Measurements from ENCODE around the gene PEMT. TPM values are rescaled to one million over a fixed set of nuclear protein-coding genes. Genes with fewer than 3 reads are reported as not detected.

PEMT gene
- total RNA-seq, 1 experiment from 2014 or later: 35.4 TPM

DNA sequence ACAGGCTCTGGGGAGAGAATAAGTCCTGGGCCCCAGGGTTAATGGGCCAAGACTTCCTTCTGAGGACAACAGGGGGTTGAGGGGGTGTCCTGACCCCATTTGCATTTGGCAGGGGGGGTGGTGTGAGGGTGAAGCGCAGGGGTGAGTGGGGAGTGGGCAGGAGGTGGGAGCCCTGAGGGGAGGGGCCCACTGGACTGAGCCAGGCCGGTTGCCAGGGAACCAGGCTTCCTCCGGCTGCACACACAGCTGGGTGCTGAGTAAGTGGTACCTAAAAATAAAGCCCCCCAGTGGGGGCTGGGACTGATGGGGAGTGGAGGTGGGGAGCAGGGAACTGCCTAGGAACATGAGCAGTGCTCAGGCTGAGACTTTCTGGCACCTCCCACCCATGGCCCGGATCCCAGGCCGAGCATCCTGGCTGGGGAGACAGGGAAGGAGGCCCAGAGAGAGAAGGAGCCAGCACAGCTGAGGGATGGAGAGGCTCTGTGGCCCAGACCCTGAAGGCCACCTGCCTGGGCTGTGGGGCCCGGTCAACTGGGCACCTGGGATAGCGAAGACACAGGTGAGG lies 87.9 kb downstream of the PEMT start:
- no peak for DNase-seq (ENCODE audit: low read depth)

DNA sequence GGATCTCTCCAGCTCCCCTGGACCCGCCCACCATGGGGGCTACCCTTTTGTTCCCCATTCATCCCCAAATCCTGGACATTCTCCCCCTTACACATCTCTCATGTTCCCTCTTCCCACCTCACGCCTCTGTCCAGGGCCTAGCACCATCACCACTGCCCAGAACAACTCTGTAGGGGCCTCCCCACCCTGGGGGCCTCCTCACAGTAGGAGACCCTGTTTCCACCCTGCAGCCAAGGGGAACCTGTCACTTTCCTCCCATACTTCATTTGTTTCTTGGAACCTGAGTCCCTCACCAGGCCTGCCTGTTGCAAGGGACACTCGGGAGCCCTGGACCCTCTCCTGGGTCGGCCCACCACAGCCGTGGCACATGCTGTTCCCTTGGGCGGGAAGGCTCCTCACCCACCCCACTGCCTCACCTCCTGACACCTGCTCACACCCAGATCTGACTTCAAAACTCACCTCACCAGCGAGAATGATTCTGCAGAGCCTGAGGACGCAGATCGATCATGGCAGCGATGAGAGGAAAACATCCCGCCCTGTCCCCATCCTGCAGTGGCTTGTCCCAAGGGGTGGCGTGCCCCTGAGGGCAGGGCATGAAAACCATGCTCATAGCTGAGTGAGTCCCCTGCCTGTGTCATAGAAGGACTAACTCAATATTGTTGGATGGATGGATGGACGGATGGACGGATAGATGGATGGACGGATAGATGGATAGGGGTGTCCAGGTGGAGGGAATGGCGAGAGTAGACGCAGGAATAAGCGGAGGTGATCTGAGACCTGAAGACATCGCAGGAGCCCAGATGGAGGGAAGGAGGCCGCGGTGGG lies 88.6 kb downstream of the PEMT start:
- no peak for DNase-seq (ENCODE audit: low read depth)

DNA sequence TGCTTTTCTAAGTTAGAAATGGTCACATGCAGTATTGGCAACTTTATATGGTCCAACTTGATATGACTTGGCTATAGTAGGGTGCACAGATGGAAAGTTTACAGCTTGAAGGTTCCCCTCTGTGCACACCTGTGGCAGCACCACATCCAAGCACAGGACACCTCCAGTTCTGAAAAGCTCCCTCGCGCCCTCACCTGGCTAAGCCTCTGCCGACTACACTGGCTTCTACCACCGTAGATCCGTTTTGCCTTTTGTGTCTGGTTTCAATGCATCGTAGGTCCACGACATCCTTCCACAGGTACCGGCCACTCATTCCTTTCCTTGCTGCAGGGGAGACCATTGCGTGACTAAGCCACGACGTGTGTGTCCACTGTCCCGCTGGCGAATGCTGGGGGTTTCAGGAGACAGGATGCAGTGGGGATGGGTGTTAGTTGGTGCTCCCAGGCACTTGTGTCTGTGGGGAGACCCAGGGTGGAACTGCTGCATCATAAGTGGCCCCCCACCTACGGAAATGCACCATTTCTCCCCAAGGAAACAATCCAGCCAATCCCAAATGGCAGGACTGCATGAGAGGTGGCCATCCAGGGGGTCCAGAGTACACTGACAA lies 90.4 kb downstream of the PEMT start:
- DNase-seq (ENCODE audit: low read depth): no peak

DNA sequence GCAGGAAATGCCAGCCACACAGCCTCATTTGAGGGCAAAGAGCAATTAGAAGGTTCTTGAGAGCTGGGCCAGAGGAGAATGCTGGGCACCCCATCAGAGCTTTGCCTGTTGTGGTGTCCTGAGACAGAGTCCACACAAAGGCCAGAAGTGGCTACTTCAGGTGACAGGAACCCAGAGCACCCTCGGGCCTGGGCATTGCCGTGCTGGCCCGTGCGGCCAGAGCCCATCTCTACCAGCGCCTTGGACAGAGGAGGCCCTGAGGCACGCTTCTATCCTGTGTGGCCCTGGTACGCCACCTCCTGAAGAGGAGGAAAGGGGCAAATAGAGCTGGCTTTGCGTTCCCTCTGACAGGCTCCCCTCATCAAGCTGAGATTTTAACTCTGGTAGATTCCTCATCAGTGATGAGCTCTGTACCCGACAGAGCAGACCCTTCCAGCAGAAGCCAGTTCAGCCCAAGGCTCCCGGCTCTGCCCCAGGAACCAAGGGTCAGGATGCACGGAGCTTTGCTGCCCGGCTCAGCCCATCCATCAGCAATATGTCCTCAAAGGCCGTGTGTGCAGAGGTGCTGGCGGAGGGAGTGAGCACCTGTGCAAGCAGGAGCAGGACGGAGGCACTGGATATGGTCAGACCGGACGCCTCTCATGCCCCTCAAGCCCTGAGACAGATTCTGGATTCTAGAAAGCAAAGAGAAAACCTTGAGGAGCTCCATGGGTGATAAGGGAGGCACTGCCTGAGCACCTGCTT lies 91.9 kb downstream of the PEMT start:
- DNase-seq (ENCODE audit: low read depth): no peak

DNA sequence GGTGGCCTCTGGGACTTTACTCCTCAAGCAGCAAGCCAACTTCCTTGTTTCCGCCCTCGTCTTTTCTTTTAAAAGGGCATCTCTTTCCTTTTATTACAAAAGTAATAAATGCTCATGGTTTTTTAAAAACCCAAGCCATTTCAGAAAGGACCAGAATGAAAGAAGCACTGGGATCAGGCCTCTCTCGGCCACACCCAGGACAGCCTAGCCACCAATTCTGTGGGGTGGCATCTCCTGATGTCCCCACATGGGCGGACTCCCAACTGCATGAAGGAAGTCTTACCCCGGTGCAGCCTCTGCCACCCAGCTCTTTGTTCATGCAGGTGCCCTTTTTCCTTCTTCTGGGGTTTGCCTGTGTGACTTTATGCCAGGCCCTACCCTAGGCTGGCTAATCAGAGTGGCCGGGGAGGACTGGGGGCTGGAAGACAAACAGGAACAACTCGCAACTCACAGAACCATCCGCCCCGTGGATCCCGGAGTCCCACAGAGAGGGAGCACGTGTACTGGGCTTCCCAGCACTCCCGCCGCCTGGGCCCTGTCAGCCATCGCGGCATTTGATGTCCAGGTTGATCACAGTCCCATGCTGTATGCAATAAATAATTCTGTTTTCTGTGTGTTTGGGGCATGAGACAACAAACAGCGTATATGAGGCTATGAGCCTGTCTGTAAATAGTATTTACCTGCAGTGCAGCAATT lies 92.8 kb downstream of the PEMT start:
- no peak for DNase-seq (ENCODE audit: low read depth)

DNA sequence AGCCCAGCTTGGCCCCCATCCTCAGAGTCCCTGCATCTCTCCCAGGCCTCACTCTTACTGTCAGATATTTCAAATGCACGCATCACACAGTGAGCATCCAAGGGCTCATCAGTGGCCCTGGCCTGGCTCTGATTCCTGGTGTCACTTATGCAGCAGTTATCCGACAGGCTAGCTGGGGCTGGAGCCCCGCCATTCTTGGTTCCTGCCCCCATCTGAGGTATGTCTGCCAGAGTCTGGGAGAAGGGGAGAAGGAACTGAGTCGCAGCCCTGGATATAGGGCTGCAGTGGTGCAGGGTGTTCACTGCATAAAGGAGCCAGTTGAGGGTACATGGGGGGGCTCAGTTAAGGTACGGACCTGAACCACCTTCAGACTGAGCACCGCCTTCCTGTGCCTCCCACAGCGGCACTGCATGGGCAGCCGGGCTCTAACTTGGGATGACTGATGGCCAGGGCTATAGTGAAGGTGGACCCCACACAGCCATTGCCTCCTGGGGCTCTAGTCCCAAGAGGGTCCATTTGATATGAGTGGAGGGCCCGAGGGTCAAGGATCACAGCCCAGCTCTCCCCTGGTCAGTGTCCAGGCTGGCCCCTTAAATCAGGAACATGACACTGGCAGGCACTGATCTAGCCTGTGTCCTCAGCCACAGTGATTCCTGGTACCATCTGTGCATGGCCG lies 93.5 kb downstream of the PEMT start:
- DNase-seq (ENCODE audit: low read depth): no peak

DNA sequence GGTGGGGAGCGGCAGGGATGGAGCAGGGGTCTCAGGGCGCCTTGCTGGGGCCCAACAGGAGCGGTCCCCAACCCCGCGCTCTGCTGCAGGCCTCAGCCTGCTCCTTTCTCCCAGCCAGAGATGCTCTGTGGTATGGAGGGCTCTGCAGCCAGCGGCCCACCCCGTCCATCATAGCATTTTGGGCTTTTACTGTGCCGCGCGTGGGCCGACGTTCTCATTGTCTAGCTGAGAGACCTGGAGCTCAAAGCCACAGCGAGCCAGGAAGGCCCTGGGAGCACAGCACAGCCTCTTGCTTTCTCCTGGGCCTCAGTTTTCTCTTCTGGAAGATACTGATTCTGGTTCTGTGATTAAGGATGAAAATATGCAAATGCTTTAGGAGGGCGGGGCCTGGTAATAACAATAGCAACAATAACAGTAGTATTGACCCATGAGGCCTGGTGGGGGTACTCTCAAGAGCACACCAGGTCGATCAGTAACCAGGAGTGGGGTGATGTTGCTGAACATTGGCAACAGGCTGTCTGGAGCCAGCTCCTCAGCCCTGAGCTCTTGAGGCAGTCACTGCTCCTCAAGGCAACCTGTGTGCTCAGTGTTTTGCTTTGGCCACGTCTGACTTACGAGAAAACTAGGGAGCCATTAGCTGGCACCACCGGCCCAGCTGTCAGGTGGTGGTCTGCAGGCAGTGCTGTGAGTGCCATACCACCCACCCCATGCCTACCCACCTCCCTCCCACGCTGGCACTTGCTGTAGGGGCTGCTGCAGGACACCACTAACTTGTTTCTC lies 94.3 kb downstream of the PEMT start:
- DNase-seq (ENCODE audit: low read depth): no peak

DNA sequence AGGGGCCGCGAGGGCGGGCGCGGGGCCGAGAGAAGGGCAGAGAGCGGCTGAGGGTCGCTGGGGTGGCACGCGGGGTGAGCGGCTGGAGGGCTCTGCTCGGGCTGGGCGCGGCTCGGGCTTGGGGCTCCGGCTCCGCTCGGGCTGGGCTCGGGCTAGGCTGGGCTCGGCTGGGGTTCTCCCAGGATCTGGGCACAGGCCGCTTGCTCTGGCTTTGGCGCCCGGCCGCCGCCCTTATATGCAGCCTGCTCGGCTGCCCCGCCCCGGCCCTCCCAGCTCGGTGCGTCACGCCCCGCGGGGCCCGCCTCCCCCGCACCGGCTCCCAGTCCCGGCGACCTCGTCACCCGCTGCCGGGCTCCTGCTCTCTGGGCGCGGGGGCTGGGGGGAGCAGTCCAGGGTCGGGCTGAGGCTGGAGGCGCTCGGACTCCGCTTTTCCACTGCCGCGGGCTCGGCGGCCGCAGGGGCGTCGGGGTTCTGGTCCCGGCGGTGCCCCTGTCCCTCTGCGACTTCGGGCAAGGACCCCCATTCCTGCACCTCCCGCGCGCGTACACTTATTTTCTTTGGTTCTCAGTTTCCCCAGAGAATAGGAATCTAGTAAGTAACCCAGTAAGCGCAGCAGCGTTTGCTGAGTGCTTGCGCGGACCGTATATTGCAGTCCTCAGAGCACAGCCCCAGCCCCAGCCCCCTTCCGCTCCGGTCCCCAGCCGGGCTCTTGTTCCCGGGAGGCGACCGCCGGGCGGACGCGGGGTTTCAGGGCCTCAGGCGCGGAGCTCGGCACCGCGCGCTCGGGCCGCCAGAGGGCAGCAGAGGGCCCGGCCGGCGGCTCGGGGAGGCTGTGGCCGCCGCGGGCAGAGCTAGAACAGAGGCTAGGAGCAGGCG lies 95.1 kb downstream of the PEMT start, which contains the start of gene RASD1:
TSS of gene RASD1 (minus strand) at position 207 of the 876 bp plus-strand sequence. CDS start 214 bp downstream, outside the sequence.
- DNase-seq (ENCODE audit: low read depth): peak; percentile 72

DNA sequence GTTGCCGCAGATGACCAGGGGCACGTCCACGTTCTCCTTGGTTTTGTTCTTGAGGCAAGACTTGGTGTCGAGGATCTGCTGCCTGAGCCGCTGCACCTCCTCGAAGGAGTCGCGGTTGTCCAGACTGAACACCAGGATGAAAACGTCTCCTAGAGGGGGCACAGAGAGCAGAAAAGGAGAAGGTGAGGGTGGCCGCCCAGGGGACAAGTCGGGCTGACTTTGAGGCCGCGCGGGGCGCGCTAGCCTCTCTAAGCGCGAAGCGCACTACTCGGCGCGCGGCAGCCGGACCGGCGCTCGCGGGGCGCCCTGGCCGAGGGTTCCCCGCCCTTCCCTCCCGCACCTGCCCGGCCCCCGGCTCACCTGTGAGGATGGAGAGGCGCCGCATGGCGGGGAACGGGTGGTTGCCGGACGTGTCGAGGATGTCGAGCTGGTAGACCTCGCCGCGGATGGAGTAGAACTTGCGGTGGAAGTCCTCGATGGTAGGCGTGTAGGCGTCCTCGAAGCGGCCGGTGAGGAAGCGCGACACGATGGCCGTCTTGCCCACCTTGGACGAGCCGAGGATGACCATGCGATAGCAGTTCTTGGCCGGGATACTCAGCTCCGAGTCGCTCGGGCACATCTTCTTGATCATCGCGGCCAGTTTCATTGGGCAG lies 95.8 kb downstream of the PEMT start:
- DNase-seq (ENCODE audit: low read depth): no peak

DNA sequence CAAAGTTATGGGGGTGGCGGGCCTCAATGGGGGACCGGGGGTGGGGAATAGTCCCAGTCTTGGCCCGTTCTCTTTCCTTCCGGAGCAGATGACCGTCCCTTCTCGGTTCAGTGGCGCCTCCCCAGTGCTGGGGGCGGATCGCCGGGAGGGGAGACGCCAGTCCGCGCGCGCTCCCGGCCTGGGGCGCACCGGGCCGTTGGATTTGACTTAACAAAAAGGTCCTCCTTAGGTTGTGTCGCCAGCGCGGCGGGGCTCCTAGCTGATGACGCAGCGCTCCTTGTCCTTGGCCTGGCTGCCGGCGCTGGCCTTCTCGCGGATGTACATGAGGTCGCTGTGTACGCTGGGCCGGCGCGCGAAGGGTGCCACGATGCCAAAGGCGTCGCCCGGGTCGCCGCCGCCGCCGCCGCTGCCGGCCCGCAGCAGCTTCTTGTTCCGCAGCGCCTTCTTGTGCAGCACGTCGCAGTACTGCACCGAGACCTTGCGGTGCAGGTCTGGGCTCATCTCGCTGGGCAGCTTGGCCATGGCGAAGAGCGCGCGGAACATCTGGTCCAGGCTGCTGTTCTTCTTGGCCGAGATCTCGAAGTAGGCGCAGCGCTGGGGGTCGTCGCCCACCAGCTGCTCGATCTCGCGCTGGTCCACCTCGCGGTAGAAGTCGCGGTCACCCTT lies 96.5 kb downstream of the PEMT start:
- no peak for DNase-seq (ENCODE audit: low read depth)

DNA sequence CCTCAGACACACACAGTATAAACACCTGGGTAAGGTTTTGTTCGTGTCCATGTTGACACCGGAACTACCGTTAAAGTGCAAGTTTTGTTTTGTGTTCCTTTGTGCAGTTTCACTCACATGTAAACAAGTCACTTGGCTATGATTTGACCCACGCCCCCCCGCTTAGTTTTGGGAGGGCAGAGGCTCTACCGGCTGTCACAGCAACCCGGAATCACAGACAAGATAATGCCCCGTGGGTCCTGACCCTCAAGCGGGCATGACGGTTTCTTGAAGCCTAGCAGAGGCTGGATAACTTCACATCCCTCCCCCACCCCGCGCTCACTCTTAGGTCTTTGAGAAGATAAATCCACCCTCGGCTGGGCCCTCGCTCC lies 97.0 kb downstream of the PEMT start:
- DNase-seq (ENCODE audit: low read depth): no peak

DNA sequence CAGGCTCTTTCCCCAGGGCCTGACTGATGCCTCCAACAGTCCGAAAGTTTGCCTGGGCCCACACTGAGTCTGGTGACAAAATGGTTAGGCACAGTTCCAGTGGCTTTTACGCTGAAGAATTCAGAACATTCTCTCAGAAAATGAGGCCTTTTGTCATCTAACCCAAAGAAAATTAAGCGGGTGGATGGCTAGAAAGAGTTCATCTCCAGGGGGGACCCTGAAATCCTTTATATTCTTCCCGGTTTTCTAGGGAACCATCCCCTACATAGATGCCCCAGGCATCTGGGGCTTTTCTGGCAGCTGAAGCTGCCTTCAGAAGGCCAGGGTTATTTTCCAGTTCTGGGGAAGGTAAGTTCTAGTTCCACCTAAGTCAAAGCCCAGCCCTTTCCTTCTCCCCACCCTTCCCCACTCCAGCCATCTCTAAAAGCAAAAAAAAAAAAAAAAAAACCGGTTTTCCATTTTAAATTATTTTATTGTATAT lies 97.5 kb downstream of the PEMT start:
- DNase-seq (ENCODE audit: low read depth): no peak

DNA sequence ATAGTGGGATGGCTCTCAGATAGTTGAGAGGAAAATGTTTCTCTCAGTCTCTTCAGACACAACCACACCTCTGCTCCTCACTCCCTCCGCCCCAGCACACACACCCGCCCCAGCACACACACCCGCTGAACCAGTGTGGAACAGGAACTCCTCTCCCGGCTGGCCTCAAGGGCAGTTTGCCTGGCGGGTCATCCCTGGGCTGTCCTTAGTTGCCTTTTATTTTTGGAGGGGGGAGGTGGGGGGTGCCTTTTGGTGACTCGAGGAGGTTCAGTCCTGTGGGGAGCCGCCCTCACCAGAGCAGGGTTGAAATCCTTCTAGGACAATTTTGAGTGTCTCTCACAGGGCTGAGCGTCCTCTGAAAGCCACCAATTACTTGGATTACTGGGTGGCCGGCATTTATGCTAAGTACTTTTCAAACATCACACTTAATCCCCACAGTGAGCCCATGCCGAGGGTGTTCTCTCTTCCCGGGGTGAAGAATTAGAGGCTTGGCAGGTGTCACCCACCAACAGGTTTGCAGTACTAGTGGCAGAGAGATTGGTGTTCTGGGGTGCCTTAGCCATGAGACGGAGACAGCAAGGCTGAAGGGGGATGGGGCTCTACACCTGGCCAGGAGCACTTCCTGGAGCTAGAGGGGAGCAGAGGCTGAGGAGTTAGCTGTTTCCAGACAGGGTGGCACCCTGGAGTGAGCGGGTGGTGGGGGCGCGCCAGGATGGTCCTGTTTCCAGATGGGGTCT lies 98.1 kb downstream of the PEMT start:
- no peak for DNase-seq (ENCODE audit: low read depth)

DNA sequence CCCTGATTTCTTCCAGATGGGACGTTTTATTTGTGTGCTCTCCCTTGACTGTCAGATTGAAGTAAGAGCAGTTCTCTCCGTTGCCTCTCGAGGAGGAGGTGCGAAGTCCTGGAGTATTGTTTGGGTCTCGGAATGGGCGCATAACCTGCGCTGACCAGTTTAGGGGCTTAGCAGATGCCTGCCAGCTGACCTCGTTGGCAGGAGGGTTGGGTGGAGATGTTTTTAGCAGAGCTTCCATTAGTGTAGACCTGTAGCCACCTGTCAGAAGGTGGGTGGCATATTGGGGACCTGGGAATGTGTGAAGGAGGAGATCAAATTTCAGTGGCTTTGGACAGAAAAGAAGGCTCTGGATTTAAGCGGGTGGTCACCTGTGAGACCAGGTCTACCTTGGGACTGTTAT lies 98.9 kb downstream of the PEMT start:
- no peak for DNase-seq (ENCODE audit: low read depth)

DNA sequence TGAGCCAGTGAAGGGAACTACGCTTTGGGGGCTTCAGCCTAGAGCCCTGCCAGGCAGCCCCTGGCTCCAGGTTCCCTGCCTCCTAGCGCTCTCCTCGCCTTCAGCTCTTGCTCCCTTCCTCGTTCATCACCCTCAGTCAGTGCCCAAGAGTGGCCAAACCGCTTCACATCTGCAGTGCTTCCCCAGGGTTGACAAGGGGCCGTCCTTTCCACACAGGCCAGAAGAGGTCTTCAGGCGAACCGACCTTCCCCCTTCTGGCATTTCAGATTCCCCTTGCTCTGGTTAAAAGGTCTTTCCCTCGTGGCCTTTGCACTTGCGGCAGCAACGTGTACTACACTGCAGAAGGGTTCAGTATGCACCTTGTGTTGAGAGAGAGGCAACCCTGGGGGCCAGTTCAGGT lies 99.4 kb downstream of the PEMT start:
- DNase-seq (ENCODE audit: low read depth): no peak

DNA sequence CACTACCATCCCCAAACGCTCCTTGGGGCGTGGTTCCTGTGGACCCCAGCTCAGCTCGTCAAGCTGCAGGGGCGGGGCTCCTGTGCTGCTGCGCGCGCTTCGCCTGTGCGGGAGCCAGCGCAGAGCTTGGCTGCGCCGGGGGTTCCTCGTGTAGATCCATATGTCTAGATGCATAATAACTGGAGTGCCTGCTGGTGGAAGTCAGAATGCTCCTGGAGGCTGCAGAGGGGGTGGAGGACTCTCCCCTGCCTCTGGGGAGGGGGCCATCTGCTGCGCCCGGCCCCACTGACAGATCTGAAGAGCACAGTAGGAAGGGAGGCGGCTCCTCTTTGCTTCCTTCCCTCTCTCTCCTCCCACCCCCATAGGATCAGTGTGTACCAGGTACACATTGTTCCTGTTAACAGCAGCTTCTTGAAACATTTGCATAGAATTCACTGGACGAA lies 99.9 kb downstream of the PEMT start:
- no peak for DNase-seq (ENCODE audit: low read depth)

DNA sequence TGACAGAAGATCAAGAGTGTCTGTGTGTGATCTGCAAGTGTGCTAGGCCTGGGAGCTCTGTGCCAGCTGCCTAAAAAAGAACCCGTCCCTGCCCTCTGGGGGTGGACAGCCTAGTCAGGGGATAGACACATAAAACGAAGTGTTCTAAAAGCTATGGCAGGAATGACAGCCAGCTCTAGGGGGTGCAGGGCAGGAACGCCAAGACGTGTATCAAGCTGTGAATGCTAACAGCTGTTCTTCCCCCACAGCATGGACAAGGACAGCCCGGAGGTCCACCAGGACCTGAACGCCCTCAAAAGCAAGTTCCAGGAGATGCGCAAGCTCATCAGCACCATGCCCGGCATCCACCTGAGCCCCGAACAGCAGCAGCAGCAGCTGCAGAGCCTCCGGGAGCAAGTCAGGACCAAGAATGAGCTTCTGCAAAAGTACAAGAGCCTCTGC lies 100.5 kb downstream of the PEMT start:
- DNase-seq (ENCODE audit: low read depth): no peak
